ENCODE results near the gene CCND1.

CCND1 gene

GRCh38 chr11:69641681-69642548 lies 959 bp downstream of the CCND1 start:
- Mint-ChIP-seq H3K4me1 (peaks cover 16% of the 10 kb centered on the region), H3K4me3 (peak overlapping the region; percentile 93), H3K36me3 (no peaks in the 10 kb centered on the region), H3K9me3 (no peaks in the 10 kb centered on the region), H3K27me3 (peaks cover 12% of the 10 kb centered on the region), H3K27ac (no peak overlapping the region)
- ATAC-seq (ENCODE audit: low read depth) (no peak), DNase-seq (ENCODE audit: low spot score in 2 of 2) (peak in 1 of 2 donors; percentile 40)

DNA sequence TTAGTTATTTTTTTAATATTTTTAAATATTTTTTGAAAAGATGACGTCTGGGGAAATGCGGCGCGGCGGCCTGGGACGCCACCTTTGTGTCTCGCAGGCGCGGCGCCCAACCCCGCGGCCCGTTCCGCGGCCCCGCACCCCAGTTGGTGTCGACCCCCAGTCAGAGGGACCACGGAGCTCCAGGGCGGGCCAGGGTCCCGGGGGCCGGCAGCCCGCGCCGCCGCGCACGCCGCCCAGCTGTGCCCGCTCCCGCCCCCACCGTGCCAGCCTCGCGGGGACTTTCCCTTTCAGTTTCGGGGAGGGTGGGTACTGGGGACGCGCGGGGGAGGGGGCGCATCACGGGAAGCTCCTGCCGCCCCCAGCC lies 1.6 kb downstream of the CCND1 start:
- H3K4me1 Mint-ChIP-seq: peaks cover 16% of the 10 kb centered on the region
- no peak overlapping the region for H3K27ac Mint-ChIP-seq
- ATAC-seq (ENCODE audit: low read depth) (peak; percentile 43), DNase-seq (ENCODE audit: low spot score in 2 of 2) (peak; percentile 53 to 61)
- peaks cover 9% of the 10 kb centered on the region for H3K27me3 Mint-ChIP-seq
- no peaks in the 10 kb centered on the region for H3K9me3 Mint-ChIP-seq
- peak overlapping the region; percentile 72 for H3K4me3 Mint-ChIP-seq
- no peaks in the 10 kb centered on the region for H3K36me3 Mint-ChIP-seq

DNA sequence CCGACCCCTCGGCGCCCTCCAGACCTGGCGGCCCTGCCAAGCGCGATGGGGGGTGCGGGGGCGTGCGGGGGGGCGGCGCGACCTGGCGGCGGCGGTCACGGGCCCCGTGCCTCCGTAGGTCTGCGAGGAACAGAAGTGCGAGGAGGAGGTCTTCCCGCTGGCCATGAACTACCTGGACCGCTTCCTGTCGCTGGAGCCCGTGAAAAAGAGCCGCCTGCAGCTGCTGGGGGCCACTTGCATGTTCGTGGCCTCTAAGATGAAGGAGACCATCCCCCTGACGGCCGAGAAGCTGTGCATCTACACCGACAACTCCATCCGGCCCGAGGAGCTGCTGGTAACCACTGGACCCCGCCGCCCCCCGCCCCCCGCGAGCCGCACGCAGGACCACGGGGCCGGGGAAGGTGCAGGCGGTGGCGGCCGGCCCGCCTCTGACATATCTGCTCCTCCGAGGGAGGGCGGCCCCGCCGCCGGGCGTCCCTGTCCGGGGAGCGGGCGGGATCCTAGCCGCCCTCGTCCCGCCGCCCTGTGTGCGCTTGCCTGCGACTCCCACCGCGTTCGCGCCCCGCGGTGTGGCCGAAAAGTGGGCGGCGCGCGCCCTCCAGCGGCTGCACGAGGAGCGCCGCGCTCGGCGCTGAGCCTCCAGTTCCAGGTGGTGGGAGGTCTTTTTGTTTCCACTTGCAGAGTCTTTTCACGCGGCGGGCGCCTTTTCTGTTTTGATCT lies 2.1 kb downstream of the CCND1 start:
- H3K27ac Mint-ChIP-seq: no peak overlapping the region
- H3K36me3 Mint-ChIP-seq: no peaks in the 10 kb centered on the region
- H3K4me1 Mint-ChIP-seq: peaks cover 19% of the 10 kb centered on the region
- H3K4me3 Mint-ChIP-seq: peak overlapping the region; percentile 82
- peaks cover 5% of the 10 kb centered on the region for H3K27me3 Mint-ChIP-seq
- ATAC-seq (ENCODE audit: low read depth) (peak; percentile 79), DNase-seq (ENCODE audit: low spot score in 2 of 2) (peak; percentile 86 to 90)
- H3K9me3 Mint-ChIP-seq: no peaks in the 10 kb centered on the region

DNA sequence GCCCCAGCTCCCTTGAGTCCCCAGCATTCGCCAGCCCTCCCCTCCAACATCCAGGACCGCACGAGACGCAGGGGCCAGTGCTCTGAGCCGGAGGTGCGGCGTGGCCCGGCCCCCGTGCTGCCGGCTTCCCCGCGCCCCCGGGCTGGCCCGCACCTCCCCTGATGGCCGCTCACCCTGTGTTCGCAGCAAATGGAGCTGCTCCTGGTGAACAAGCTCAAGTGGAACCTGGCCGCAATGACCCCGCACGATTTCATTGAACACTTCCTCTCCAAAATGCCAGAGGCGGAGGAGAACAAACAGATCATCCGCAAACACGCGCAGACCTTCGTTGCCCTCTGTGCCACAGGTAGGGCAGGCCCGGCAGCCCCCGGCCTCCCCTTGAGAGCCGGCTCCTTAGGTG lies 2.7 kb downstream of the CCND1 start:
- Mint-ChIP-seq H3K27ac (peak overlapping the region; percentile 35), H3K9me3 (no peaks in the 10 kb centered on the region), H3K4me1 (peaks cover 16% of the 10 kb centered on the region), H3K36me3 (no peaks in the 10 kb centered on the region), H3K4me3 (peak overlapping the region; percentile 82), H3K27me3 (peaks cover 3% of the 10 kb centered on the region)
- ATAC-seq (ENCODE audit: low read depth) (no peak), DNase-seq (ENCODE audit: low spot score in 2 of 2) (no peak)

DNA sequence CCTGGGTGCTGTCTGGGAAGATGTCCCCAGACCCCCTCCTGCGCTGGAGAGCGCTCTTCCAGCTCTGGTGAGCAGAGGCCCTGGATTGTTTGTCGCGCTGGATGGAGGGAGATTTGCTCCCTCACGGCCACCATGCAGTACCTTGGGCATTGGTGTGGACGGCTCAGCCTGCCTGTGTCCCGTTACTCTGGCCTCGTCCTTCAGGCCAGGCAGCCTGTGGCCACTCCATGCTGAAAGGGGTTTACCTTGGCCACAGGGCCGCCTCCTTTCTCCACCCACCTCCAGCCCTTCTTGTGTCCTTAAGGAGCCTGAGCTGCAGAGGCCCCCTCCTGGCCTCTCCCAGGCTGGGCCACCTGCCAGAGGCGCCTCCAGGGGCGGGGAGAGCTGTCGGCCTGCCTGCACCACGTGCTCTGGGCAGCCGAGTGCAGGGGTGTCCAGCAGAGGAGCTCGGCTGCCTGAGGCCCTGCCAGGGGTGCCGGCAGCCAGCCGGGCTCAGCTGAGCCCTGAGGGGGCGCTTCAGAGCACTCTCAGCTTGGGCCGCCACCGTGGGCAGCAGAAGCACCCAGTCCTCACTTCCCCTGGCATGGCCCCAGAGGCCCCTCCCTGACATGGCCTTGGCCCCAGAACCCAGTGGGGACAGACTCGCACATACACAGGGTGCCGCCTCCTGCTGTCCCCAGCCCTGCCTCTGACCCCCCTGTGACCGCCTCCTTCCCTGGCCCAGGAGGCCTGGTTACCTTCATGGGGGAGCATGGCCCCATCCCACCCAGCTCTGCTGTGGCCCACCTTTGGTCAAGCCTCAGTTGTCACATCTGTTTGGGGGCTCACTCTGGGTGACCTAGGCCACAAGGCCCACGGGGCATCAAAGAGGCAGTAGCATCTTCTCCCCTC lies 3.4 kb downstream of the CCND1 start:
- Mint-ChIP-seq H3K4me3 (peak overlapping the region; percentile 82), H3K9me3 (no peaks in the 10 kb centered on the region), H3K36me3 (no peaks in the 10 kb centered on the region), H3K4me1 (peaks cover 13% of the 10 kb centered on the region), H3K27me3 (no peaks in the 10 kb centered on the region), H3K27ac (peak overlapping the region; percentile 35)
- DNase-seq (ENCODE audit: low spot score in 2 of 2) (no peak), ATAC-seq (ENCODE audit: low read depth) (no peak)

DNA sequence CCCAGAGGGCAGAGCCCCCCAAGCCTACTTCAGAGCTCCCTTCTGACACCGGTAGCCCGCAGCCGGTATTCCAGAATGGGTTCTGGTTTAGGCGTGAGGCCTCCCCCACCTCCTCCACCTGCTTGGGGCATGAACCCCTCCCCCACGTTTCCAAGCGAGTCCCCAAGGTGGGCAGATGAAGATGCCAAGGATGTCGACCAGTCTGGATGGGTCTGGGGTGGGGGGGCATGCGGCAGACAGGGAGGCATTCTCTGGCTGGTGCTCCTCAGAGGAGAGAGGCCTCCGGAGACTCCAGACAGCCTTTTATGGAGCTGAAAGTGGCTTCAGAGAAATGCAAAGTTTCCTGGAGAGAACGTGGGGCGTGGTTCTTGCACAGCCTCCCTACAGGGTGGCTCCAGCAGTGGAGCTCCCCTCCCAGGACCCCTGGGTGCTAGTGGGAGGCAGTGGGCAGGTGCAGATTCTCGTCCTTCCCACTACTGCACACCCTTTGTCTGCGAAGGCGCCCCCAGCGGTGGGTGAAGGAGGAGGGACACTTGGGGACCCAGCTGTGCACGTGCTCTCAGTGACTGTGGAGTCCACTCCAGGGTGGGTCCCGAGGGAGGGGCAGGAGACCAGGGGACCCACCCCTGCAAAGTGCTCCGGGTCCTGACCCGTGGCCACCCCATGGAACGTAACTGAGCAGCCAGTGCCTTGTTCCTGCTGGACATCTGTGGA lies 4.2 kb downstream of the CCND1 start:
- DNase-seq (ENCODE audit: low spot score in 2 of 2): no peak
- Mint-ChIP-seq H3K27ac (no peak overlapping the region), H3K36me3 (no peaks in the 10 kb centered on the region), H3K4me3 (no peak overlapping the region), H3K27me3 (no peaks in the 10 kb centered on the region), H3K9me3 (no peaks in the 10 kb centered on the region), H3K4me1 (peaks cover 13% of the 10 kb centered on the region)
- ATAC-seq (ENCODE audit: low read depth): no peak

GRCh38 chr11:69645801-69646492 lies 5.0 kb downstream of the CCND1 start:
- DNase-seq (ENCODE audit: low spot score in 2 of 2) (no peak), ATAC-seq (ENCODE audit: low read depth) (no peak)
- Mint-ChIP-seq H3K36me3 (no peaks in the 10 kb centered on the region), H3K4me3 (no peak overlapping the region), H3K9me3 (no peaks in the 10 kb centered on the region), H3K4me1 (peaks cover 8% of the 10 kb centered on the region), H3K27ac (no peak overlapping the region), H3K27me3 (no peaks in the 10 kb centered on the region)

GRCh38 chr11:69646493-69647389 lies 5.8 kb downstream of the CCND1 start:
- DNase-seq (ENCODE audit: low spot score in 2 of 2): no peak
- ATAC-seq (ENCODE audit: low read depth): no peak
- Mint-ChIP-seq H3K4me1 (peaks cover 3% of the 10 kb centered on the region), H3K27me3 (no peaks in the 10 kb centered on the region), H3K36me3 (no peaks in the 10 kb centered on the region), H3K27ac (no peak overlapping the region), H3K9me3 (no peaks in the 10 kb centered on the region), H3K4me3 (no peak overlapping the region)

DNA sequence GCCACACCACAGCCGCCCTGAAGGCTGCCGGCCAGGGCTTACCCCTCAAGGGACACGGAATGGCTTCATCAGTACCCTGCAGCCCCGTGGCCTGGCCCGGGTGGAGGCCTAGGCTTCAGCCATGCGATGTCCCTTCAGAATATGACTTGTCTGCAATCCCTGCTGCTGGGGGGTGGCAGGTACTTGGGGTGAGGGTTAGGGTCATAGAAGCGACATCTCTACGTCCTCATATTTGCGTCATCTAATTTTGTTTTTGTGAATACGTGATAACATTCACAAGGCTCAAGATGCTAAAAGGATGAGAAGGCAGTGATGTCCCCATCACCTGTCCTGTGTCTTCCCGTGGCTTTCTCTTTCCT lies 6.4 kb downstream of the CCND1 start:
- Mint-ChIP-seq H3K9me3 (no peaks in the 10 kb centered on the region), H3K4me3 (no peak overlapping the region), H3K4me1 (peaks cover 3% of the 10 kb centered on the region), H3K36me3 (no peaks in the 10 kb centered on the region), H3K27me3 (no peaks in the 10 kb centered on the region), H3K27ac (no peak overlapping the region)
- no peak for DNase-seq (ENCODE audit: low spot score in 2 of 2)
- ATAC-seq (ENCODE audit: low read depth): no peak

GRCh38 chr11:69647761-69648497 lies 7.0 kb downstream of the CCND1 start:
- Mint-ChIP-seq H3K9me3 (no peaks in the 10 kb centered on the region), H3K27me3 (no peaks in the 10 kb centered on the region), H3K4me3 (no peak overlapping the region), H3K4me1 (peaks cover 3% of the 10 kb centered on the region), H3K27ac (no peak overlapping the region), H3K36me3 (no peaks in the 10 kb centered on the region)
- DNase-seq (ENCODE audit: low spot score in 2 of 2) (no peak), ATAC-seq (ENCODE audit: low read depth) (peak; percentile 16)

DNA sequence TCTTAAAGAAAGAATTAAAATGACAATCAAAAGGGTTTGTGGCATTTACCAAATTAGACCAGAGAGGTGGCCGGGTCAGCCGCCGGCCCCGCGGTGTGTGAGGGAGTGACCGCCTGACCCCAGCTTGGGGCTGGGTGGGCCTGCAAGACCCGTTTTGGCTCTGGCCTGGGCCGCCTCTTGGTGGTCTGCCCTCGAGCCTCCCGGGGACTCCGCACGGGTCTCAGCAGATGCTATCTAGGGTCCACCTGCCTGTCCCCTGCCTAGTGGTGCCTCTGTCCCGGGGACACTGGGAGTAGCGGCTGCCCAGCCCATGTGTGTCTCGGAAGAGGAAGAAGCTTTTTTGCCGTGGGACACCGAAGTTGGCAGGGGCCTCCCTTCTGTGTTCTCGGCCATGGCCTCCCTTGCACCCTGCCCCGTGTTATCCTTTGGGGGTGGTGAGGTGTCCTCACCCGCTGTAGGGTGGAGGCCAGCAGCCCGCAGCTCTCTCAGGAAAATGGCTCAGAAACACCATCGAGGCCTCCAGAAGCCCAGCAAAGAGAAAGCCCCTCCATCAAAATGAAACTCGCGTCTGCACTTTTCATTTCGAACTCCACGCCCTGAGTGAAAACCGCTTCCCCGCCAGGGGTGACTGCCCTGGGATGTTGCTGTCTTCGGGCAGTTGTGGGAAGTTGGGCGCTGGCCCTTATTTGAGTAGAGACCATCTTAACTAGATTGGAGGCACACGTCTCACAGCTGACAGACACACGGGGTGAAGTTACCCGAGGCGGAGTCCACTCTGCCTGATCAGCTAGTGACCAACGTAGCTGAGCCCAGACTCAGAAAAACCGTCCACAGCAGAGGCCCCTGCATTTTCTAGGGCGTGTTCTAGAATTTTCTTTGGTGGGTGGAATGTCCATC lies 8.0 kb downstream of the CCND1 start:
- peaks cover 3% of the 10 kb centered on the region for H3K4me1 Mint-ChIP-seq
- H3K27me3 Mint-ChIP-seq: no peaks in the 10 kb centered on the region
- H3K27ac Mint-ChIP-seq: no peak overlapping the region
- no peak overlapping the region for H3K4me3 Mint-ChIP-seq
- no peaks in the 10 kb centered on the region for H3K9me3 Mint-ChIP-seq
- no peak for ATAC-seq (ENCODE audit: low read depth)
- no peak for DNase-seq (ENCODE audit: low spot score in 2 of 2)
- no peaks in the 10 kb centered on the region for H3K36me3 Mint-ChIP-seq
